Neural progenitor cell (in vitro differentiated cells): Measurements from ENCODE around the gene RNF213. TPM values are rescaled to one million over a fixed set of nuclear protein-coding genes. Genes with fewer than 3 reads are reported as not detected.
A peak's percentile ranks its signal among the peaks of the same experiment; 100 is the strongest.

ENCODE experiments used
- DNase-seq: peaks from one replicate; pipeline ENCODE4 v3.0.0-alpha.2; 2016; ENCODE audit warnings: low spot score
- H2AFZ ChIP-seq: fragments of 200-600 bp; sonication (generic); replicated peaks from 2 replicates; pipeline ENCODE4 v1.6.1; 2016; ENCODE audit warnings: antibody characterized with exemption
- H3F3A ChIP-seq: fragments of 200-600 bp; sonication (generic); 2 replicates; pipeline ENCODE4 v1.6.1; 2016; ENCODE audit warnings: antibody characterized with exemption, low read depth
- H3K27ac ChIP-seq: fragments of 200-600 bp; sonication (generic); 2 replicates; pipeline ENCODE4 v1.5.1; 2016; ENCODE audit warnings: mild to moderate bottlenecking
- H3K27me3 ChIP-seq: fragments of 200-600 bp; sonication (generic); 2 replicates; pipeline ENCODE4 v1.6.1; 2016; ENCODE audit warnings: mild to moderate bottlenecking, moderate library complexity
- H3K36me3 ChIP-seq: fragments of 200-600 bp; sonication (generic); 2 replicates; pipeline ENCODE4 v1.5.1; 2016
- H3K4me1 ChIP-seq: fragments of 200-600 bp; sonication (generic); 2 replicates; pipeline ENCODE4 v1.6.1; 2016; ENCODE audit warnings: mixed run types
- H3K4me2 ChIP-seq: fragments of 200-600 bp; sonication (generic); 2 replicates; pipeline ENCODE4 v1.6.1; 2016
- H3K4me3 ChIP-seq: fragments of 200-600 bp; sonication (generic); 2 replicates; pipeline ENCODE4 v1.5.1; 2016
- H3K79me2 ChIP-seq: fragments of 200-600 bp; sonication (generic); 2 replicates; pipeline ENCODE4 v1.6.1; 2016; ENCODE audit warnings: low read depth
- H3K9ac ChIP-seq: fragments of 200-600 bp; sonication (generic); 2 replicates; pipeline ENCODE4 v1.6.1; 2016
- H3K9me3 ChIP-seq: fragments of 200-600 bp; sonication (generic); 2 replicates; pipeline ENCODE4 v1.5.1; 2016; ENCODE audit warnings: low read depth
- H4K20me1 ChIP-seq: fragments of 200-600 bp; sonication (generic); 2 replicates; pipeline ENCODE4 v1.6.1; 2016; ENCODE audit warnings: low read depth
- H3K27ac Mint-ChIP-seq: 3 replicates; pipeline ENCODE4 v1.8.0; 2021; ENCODE audit warnings: mixed read lengths
- H3K27me3 Mint-ChIP-seq: 2 replicates; pipeline ENCODE4 v1.8.0; 2022; ENCODE audit warnings: low read depth, mild to moderate bottlenecking, inconsistent platforms, moderate library complexity, mixed read lengths; ENCODE audit not compliant: insufficient read depth
- H3K36me3 Mint-ChIP-seq: 3 replicates; pipeline ENCODE4 v1.8.0; 2021; ENCODE audit warnings: mixed read lengths
- H3K4me1 Mint-ChIP-seq: 3 replicates; pipeline ENCODE4 v1.8.0; 2021; ENCODE audit warnings: mixed read lengths
- H3K4me3 Mint-ChIP-seq: 3 replicates; pipeline ENCODE4 v1.8.0; 2021; ENCODE audit warnings: mild to moderate bottlenecking, moderate library complexity, mixed read lengths
- H3K9me3 Mint-ChIP-seq: 3 replicates; pipeline ENCODE4 v1.8.0; 2020; ENCODE audit warnings: mixed read lengths
- CTCF ChIP-seq: fragments of 200-600 bp; sonication (generic); IDR thresholded peaks from 2 replicates; pipeline ENCODE4 v1.5.1; 2017; ENCODE audit warnings: antibody characterized with exemption, mild to moderate bottlenecking
- EZH2 ChIP-seq: fragments of 200-600 bp; sonication (generic); IDR thresholded peaks from 2 replicates; pipeline ENCODE4 v1.6.1; 2017; ENCODE audit warnings: antibody characterized with exemption, mild to moderate bottlenecking, moderate library complexity
- EZH2phosphoT487 ChIP-seq: fragments of 200-600 bp; sonication (generic); IDR thresholded peaks from 2 replicates; pipeline ENCODE4 v1.6.1; 2017; ENCODE audit warnings: antibody characterized with exemption
- total RNA-seq: library from RNA; depleted of rRNA; stranded (reverse); fragments of >200 nt; gene quantifications from 2 replicates; pipeline ENCODE4 v1.2.3, GENCODE V29; 2015; ENCODE audit warnings: low replicate concordance

RNF213 gene
- total RNA-seq, 1 donor from 2014 or later: 19.8 TPM

GRCh38 chr17:80424878-80425765 lies 164.5 kb downstream of the RNF213 start:
- H3K4me3 Mint-ChIP-seq: no peak overlapping the region
- no peaks in the 10 kb centered on the region for H3K36me3 ChIP-seq

GRCh38 chr17:80425835-80426426 lies 165.3 kb downstream of the RNF213 start:
- no peaks in the 10 kb centered on the region for H3K9me3 Mint-ChIP-seq
- no peaks in the 10 kb centered on the region for H3K27me3 ChIP-seq
- no peaks in the 10 kb centered on the region for H3K36me3 ChIP-seq
- H3K4me3 Mint-ChIP-seq: no peak overlapping the region
- peaks cover 2% of the 10 kb centered on the region for H3K27me3 Mint-ChIP-seq
- H3K9me3 ChIP-seq: no peaks in the 10 kb centered on the region
- no peak overlapping the region for H3K9ac ChIP-seq
- H3K4me1 Mint-ChIP-seq: peaks cover 4% of the 10 kb centered on the region
- H3K79me2 ChIP-seq: no peaks in the 10 kb centered on the region
- TF ChIP-seq EZH2 (no peak), CTCF (no peak), EZH2phosphoT487 (no peak)
- H3F3A ChIP-seq: no peaks in the 10 kb centered on the region
- H3K36me3 Mint-ChIP-seq: no peaks in the 10 kb centered on the region
- H3K27ac ChIP-seq: no peak overlapping the region
- no peak for DNase-seq
- H3K27ac Mint-ChIP-seq: no peak overlapping the region
- peaks cover 4% of the 10 kb centered on the region for H4K20me1 ChIP-seq
- peaks cover 13% of the 10 kb centered on the region for H3K4me1 ChIP-seq
- no peak overlapping the region for H2AFZ ChIP-seq
- H3K4me2 ChIP-seq: no peak overlapping the region
- no peak overlapping the region for H3K4me3 ChIP-seq

More at GRCh38 chr17:80424878-80425765, 164.5 kb downstream of the RNF213 start:
- no peaks in the 10 kb centered on the region for H3K36me3 Mint-ChIP-seq
- DNase-seq: peak; percentile 37
- H3K4me2 ChIP-seq: no peak overlapping the region
- no peaks in the 10 kb centered on the region for H3K9me3 Mint-ChIP-seq
- no peak overlapping the region for H3K4me3 ChIP-seq
- H3K9me3 ChIP-seq: no peaks in the 10 kb centered on the region
- H3K27ac ChIP-seq: no peak overlapping the region
- H4K20me1 ChIP-seq: peaks cover 4% of the 10 kb centered on the region
- H3K27ac Mint-ChIP-seq: no peak overlapping the region
- H3K9ac ChIP-seq: no peak overlapping the region
- H3K27me3 ChIP-seq: no peaks in the 10 kb centered on the region
- H3F3A ChIP-seq: no peaks in the 10 kb centered on the region
- H2AFZ ChIP-seq: no peak overlapping the region
- H3K79me2 ChIP-seq: no peaks in the 10 kb centered on the region
- peaks cover 4% of the 10 kb centered on the region for H3K4me1 Mint-ChIP-seq
- H3K4me1 ChIP-seq: peaks cover 13% of the 10 kb centered on the region
- TF ChIP-seq CTCF (no peak), EZH2phosphoT487 (no peak), EZH2 (no peak)
- H3K27me3 Mint-ChIP-seq: peaks cover 2% of the 10 kb centered on the region

GRCh38 chr17:80426671-80427326 lies 166.1 kb downstream of the RNF213 start:
- Histone ChIP-seq H3K4me2 (no peak overlapping the region), H2AFZ (no peak overlapping the region)
- H3K4me1 Mint-ChIP-seq: peaks cover 4% of the 10 kb centered on the region

More at GRCh38 chr17:80426671-80427326, 166.1 kb downstream of the RNF213 start:
- no peak for TF ChIP-seq EZH2phosphoT487
- TF ChIP-seq CTCF: peak; percentile 96
- H3K27ac Mint-ChIP-seq: no peak overlapping the region
- H3K79me2 ChIP-seq: no peaks in the 10 kb centered on the region
- no peaks in the 10 kb centered on the region for H3K36me3 ChIP-seq
- H3K9me3 Mint-ChIP-seq: no peaks in the 10 kb centered on the region
- H3K27ac ChIP-seq: no peak overlapping the region
- peaks cover 2% of the 10 kb centered on the region for H3K27me3 Mint-ChIP-seq
- peaks cover 4% of the 10 kb centered on the region for H4K20me1 ChIP-seq
- no peak overlapping the region for H3K9ac ChIP-seq
- H3K4me3 Mint-ChIP-seq: no peak overlapping the region
- H3K4me3 ChIP-seq: no peak overlapping the region
- H3K27me3 ChIP-seq: no peaks in the 10 kb centered on the region
- no peaks in the 10 kb centered on the region for H3K36me3 Mint-ChIP-seq
- peak; percentile 91 for DNase-seq
- no peaks in the 10 kb centered on the region for H3K9me3 ChIP-seq
- no peaks in the 10 kb centered on the region for H3F3A ChIP-seq
- peaks cover 13% of the 10 kb centered on the region for H3K4me1 ChIP-seq
